RWPE1 (cell line): ENCODE data around the gene PLD3.

Source experiments
- CTCF ChIA-PET: fragments of 350-600 bp; sonication (Branson Sonifier 250); formaldehyde crosslinking; extraction: SDS; loops from one replicate; lab custom pipeline; 2021; lab: Yijun Ruan, JAX
- POLR2A ChIA-PET: fragments of 400-600 bp; formaldehyde crosslinking; extraction: SDS; loops from one replicate; lab custom pipeline; 2020; ENCODE audit warnings: antibody characterized with exemption; ENCODE audit not compliant: low non-redundant PET; lab: Yijun Ruan, JAX
- DNase-seq: peaks from one replicate; pipeline ENCODE4 v3.0.0; 2012; ENCODE audit warnings: low spot score
- H3K27ac ChIP-seq: fragments of 450-650 bp; 2 replicates; pipeline ENCODE4 v1.5.1; 2017
- CTCF ChIP-seq: fragments of 450-650 bp; conservative IDR thresholded peaks from 2 replicates; pipeline ENCODE4 v1.5.1; 2017; ENCODE audit warnings: low read depth, mild to moderate bottlenecking

PLD3 gene

GRCh38 chr19:40336601-40336900 is 11.9 kb upstream of the PLD3 start:
- ChIA-PET CTCF (interaction anchor here (0.5 kb wide), 1 partner anchor 478 kb away, joined by 4 read pairs; no protein-coding TSS in a partner anchor), POLR2A (no interaction called here)
- TF ChIP-seq CTCF, result no peak
- H3K27ac ChIP-seq, result peak overlapping the region; percentile 12; the same call in 1 of the 2 replicates
- no peak for DNase-seq

GRCh38 chr19:40337107-40337506 is 11.4 kb upstream of the PLD3 start:
- ChIA-PET CTCF (interaction anchor here (0.5 kb wide), 1 partner anchor 478 kb away, joined by 4 read pairs; no protein-coding TSS in a partner anchor), POLR2A (no interaction called here)
- no peak for DNase-seq
- no peak overlapping the region for H3K27ac ChIP-seq
- TF ChIP-seq CTCF, result no peak

DNA sequence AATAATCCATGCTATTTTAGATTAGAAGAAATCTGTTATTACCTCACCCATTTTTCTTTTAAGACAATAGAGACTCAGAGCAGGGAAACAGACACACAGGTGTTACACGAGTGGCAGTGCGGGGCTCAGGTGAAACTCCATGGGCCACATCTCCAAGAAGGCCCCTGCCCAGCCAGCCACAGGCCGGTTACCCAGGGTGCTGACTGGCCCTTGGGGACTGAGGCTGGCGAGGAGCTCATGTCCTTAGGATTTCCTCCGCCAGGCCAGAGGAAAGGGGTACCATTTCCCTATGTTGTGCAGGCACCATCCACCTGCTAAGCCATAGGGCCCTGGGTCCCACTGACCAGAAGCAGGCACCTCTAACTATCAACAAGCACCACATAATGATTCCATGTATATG is 10.9 kb upstream of the PLD3 start:
- POLR2A ChIA-PET, result no interaction called here
- DNase-seq, result no peak
- CTCF ChIA-PET, result no interaction called here
- H3K27ac ChIP-seq, result no peak overlapping the region
- TF ChIP-seq CTCF, result no peak

GRCh38 chr19:40339018-40339728 is 9.3 kb upstream of the PLD3 start:
- TF ChIP-seq CTCF, result no peak
- no peak for DNase-seq
- H3K27ac ChIP-seq, result no peak overlapping the region
- ChIA-PET CTCF (interaction anchor here (0.6 kb wide), 1 partner anchor 968 kb away, joined by 4 read pairs; no protein-coding TSS in a partner anchor), POLR2A (no interaction called here)

DNA sequence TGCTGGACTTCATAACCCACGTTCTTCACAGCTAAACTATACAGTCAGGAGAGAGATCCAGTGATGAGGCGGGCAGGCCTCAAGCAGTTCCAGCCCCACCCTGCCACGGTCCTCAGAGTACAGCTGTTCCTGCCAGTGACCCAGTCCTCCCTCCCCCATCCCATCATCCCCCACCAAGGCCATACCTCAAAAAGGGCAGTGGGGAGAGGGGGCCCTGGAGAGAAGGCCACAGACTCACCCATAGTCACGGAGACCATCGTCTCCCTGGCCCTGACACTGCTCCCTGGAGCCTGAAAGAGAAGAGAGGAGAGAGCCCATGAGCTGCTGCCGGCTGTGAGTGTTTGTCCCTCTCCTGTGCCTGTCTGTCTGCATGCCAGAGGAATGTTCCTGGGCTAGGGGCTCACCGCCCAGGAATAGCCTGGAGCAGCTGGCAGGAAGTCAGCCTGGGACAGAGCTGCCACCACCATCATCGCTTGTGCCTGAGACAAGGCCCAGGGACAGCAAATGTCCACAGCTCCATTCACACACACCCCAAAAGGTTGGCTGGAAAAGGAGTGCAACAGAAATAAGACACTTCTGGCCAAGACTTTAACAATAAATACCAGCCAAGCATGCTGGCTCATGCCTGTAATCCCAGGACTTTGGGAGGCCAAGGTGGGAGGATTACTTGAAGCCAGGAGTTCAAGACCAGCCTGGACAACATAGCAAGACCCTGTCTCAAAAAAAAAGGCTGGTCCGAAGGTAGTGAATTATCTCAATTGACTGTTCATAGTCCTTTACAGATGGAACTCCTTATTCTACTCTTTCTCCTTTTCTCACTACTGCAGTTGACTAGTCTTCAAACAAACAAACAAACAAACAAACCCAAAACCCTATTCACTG is 6.7 kb upstream of the PLD3 start:
- no peak for DNase-seq
- POLR2A ChIA-PET, result no interaction called here
- no peak for TF ChIP-seq CTCF
- H3K27ac ChIP-seq, result peak overlapping the region; percentile 54
- CTCF ChIA-PET, result interaction anchor here (0.6 kb wide), 1 partner anchor 172 kb away, joined by 4 read pairs; no protein-coding TSS in a partner anchor

DNA sequence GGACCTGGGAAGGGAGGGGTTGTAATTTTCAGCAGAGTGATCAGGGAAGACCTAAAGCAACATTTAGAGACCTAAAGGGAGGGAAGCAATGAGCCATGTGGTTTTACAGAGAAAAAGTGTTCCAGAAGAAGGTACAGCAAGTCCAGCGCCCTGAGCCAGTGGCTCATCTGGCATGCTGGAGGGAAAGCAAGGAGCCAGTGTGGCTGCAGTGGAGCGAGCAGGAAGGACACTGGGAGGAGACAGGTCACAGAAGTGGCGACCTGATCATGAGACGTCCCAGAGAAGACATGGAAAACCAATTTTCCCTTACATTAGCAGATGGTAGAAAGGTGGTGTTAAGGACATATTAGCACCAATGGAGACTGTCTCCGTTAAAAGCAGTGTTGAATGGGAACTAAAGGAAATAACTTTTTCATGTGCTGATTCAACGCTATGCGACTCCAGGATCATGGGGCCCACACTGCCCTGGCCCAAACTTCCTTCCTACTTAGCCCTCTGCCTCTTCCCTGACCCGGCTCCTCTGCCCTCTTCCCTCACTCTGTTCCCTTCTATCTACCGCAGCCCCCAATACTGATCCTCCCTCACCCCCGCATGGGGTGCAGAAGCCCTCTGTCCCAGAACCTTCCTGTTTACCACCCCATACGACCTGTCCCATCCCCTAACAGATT is 5.7 kb upstream of the PLD3 start:
- TF ChIP-seq CTCF, result no peak
- ChIA-PET CTCF (no interaction called here), POLR2A (no interaction called here)
- DNase-seq, result no peak
- H3K27ac ChIP-seq, result no peak overlapping the region
